Endothelial cell of umbilical vein (primary cell): Measurements from ENCODE around the gene PCTP. TPM values are rescaled to one million over a fixed set of nuclear protein-coding genes. Genes with fewer than 3 reads are reported as not detected.

Source experiments
- BruUV-seq: library from RNA; stranded (reverse); fragments of 400-500 nt; replicated peaks from 2 replicates; lab custom pipeline; 2021; lab: Mats Ljungman, UMichigan
- CTCF ChIA-PET: fragments of 300-600, 350-600 bp; sonication (Branson Sonifier 250); formaldehyde crosslinking; loops from one replicate; lab custom pipeline; 2021; ENCODE audit warnings: antibody characterized with exemption, inconsistent platforms; lab: Charles Lee
- POLR2A ChIA-PET: fragments of 300-600, 350-600 bp; sonication (Branson Sonifier 250); formaldehyde crosslinking; loops from one replicate; lab custom pipeline; 2021; ENCODE audit warnings: antibody characterized with exemption, inconsistent platforms; lab: Charles Lee
- DNase-seq: peaks from one replicate; pipeline ENCODE4 v3.0.0-alpha.2; 2011; ENCODE audit warnings: low read depth, low spot score
- FAIRE-seq: peaks from 2 replicates; lab custom pipeline; 2011; peaks lifted over from hg19 to GRCh38; lab: Jason Lieb, UNC
- H2AFZ ChIP-seq: 2 replicates; pipeline ENCODE4 v1.6.0; 2012; ENCODE audit warnings: low read depth, low read length, control low read depth, inconsistent platforms
- H3K27ac ChIP-seq: 2 replicates; pipeline ENCODE4 v1.5.1; 2011; ENCODE audit warnings: low read depth, mild to moderate bottlenecking, control low read depth, low read length, moderate library complexity; ENCODE audit not compliant: insufficient read depth
- H3K27me3 ChIP-seq, 2 experiments: 2 replicates each; pipeline versions ENCODE4 v1.6.0 to v1.6.1; 2011; ENCODE audit warnings: low read length in 2 of 2, mixed read lengths in 1 of 2; ENCODE audit not compliant: control insufficient read depth in 2 of 2, insufficient read depth in 2 of 2
- H3K36me3 ChIP-seq, 2 experiments: 2 replicates in 1 of 2; 3 replicates in 1 of 2; pipeline ENCODE4 v1.5.1; 2011; ENCODE audit warnings: low read length in 2 of 2, mild to moderate bottlenecking in 1 of 2, moderate library complexity in 1 of 2; ENCODE audit not compliant: control insufficient read depth in 2 of 2, insufficient read depth in 2 of 2; ENCODE audit errors: extremely low read depth in 1 of 2
- H3K4me1 ChIP-seq: 3 replicates; pipeline ENCODE4 v1.5.1; 2011; ENCODE audit warnings: mild to moderate bottlenecking, low read length; ENCODE audit not compliant: control insufficient read depth, insufficient read depth; ENCODE audit errors: extremely low read depth
- H3K4me2 ChIP-seq: 2 replicates; pipeline ENCODE4 v1.6.1; 2011; ENCODE audit warnings: low read length, control low read depth, mixed read lengths; ENCODE audit not compliant: insufficient read depth
- H3K4me3 ChIP-seq, 3 experiments: fragments of 200-600 bp in 1 of 3; sonication (generic), shearing (Covaris generic) in 1 of 3; replicated peaks in 1 of 3; 2 replicates each; pipeline ENCODE4 v1.5.1; 2011 to 2016; ENCODE audit warnings: control low read depth in 3 of 3, low read length in 3 of 3, mild to moderate bottlenecking in 2 of 3, inconsistent platforms in 1 of 3, low read depth in 1 of 3, moderate library complexity in 1 of 3; ENCODE audit not compliant: insufficient read depth in 1 of 3
- H3K79me2 ChIP-seq: 2 replicates; pipeline ENCODE4 v1.6.0; 2012; ENCODE audit warnings: low read length, inconsistent platforms; ENCODE audit not compliant: control insufficient read depth, insufficient read depth
- H3K9ac ChIP-seq: replicated peaks from 2 replicates; pipeline ENCODE3; 2011; ENCODE audit warnings: low read length, control low read depth; ENCODE audit not compliant: insufficient read depth; ENCODE audit errors: extremely low read depth
- H3K9me1 ChIP-seq: replicated peaks from 3 replicates; pipeline ENCODE4 v1.6.0; 2011; ENCODE audit warnings: mild to moderate bottlenecking, low read length; ENCODE audit not compliant: control insufficient read depth, insufficient read depth; ENCODE audit errors: extremely low read depth
- H3K9me3 ChIP-seq: replicated peaks from 2 replicates; pipeline ENCODE4 v1.5.1; 2012; ENCODE audit warnings: low read length, inconsistent platforms; ENCODE audit not compliant: control insufficient read depth, insufficient read depth
- H4K20me1 ChIP-seq: replicated peaks from 2 replicates; pipeline ENCODE3; 2011; ENCODE audit warnings: mild to moderate bottlenecking, low read length; ENCODE audit not compliant: control insufficient read depth, insufficient read depth; ENCODE audit errors: extremely low read depth
- EZH2 ChIP-seq: IDR thresholded peaks from 2 replicates; pipeline ENCODE4 v1.6.1; 2012; ENCODE audit warnings: borderline replicate concordance, low read depth, mild to moderate bottlenecking, moderate library complexity, low read length, inconsistent platforms; ENCODE audit not compliant: severe bottlenecking
- FOS ChIP-seq: IDR thresholded peaks from 2 replicates; pipeline ENCODE4 v1.6.1; 2011; ENCODE audit warnings: mild to moderate bottlenecking, low read length, moderate library complexity, borderline replicate concordance; ENCODE audit not compliant: insufficient read depth
- GATA2 ChIP-seq: IDR thresholded peaks from 2 replicates; pipeline ENCODE4 v1.7.0; 2011; ENCODE audit warnings: low read depth, mild to moderate bottlenecking, moderate library complexity, mixed read lengths, low read length; ENCODE audit not compliant: insufficient read length, insufficient read depth
- JUN ChIP-seq: IDR thresholded peaks from 2 replicates; pipeline ENCODE4 v1.6.1; 2011; ENCODE audit warnings: borderline replicate concordance, low read depth; ENCODE audit not compliant: insufficient read length, insufficient read depth
- MAX ChIP-seq: IDR thresholded peaks from 2 replicates; pipeline ENCODE4 v1.6.1; 2011; ENCODE audit not compliant: insufficient read depth, insufficient read length
- MYC ChIP-seq: IDR thresholded peaks from one replicate; pipeline ENCODE4 v1.6.1; 2011; ENCODE audit warnings: mild to moderate bottlenecking, low read depth, low read length
- POLR2A ChIP-seq: IDR thresholded peaks from 2 replicates; pipeline ENCODE4 v1.6.1; 2012; ENCODE audit warnings: low read depth, mild to moderate bottlenecking, control low read depth, low read length
- POLR2AphosphoS5 ChIP-seq: IDR thresholded peaks from 2 replicates; pipeline ENCODE4 v1.6.1; 2012; ENCODE audit warnings: low read depth, mild to moderate bottlenecking, control low read depth, low read length, moderate library complexity; ENCODE audit not compliant: insufficient read depth
- dilution Hi-C: fragments of 300-500 bp; cut with MboI; formaldehyde crosslinking; loops from one replicate; pipeline ENCODE4 v1.15.0; 2019; ENCODE audit warnings: low sequenced_read_pairs; ENCODE audit not compliant: extremely low pct_ligation_motif_present
- intact Hi-C: fragments of 100-400 bp; cut with micrococcal nuclease; formaldehyde crosslinking; loops from one replicate; pipeline ENCODE4 v1.10.0; 2022
- polyA plus RNA-seq, 4 experiments: library from polyadenylated mRNA; depleted of rRNA in 3 of 4; stranded (reverse) in 3 of 4; unstranded in 1 of 4; fragments of >200 nt; gene quantifications; 2 replicates each; pipeline versions ENCODE4 v1.2.1 to v1.2.3, GENCODE V29; 2011 to 2012; ENCODE audit warnings: missing spikeins in 1 of 4
- total RNA-seq: library from RNA; stranded (reverse); gene quantifications from 2 replicates; pipeline ENCODE4 v1.2.3, GENCODE V29; 2021
- TF ChIP-seq, protein P1 (sequence below), 2 donors: IDR thresholded peaks; 1 replicate in 1 of 2; 2 replicates in 1 of 2; pipeline ENCODE4 v1.5.1; 2011; ENCODE audit warnings: low read length in 2 of 2, mild to moderate bottlenecking in 2 of 2, moderate library complexity in 2 of 2, control low read depth in 1 of 2, inconsistent platforms in 1 of 2, low read depth in 1 of 2; ENCODE audit not compliant: insufficient read depth in 1 of 2; ENCODE audit errors: extremely low read depth in 1 of 2

Gene PCTP
- total and polyA plus RNA-seq, 2 donors (not counting 3 experiments of a cell fraction or from before 2014, with no cell fraction given) = 13.5 to 18.3 TPM

DNA sequence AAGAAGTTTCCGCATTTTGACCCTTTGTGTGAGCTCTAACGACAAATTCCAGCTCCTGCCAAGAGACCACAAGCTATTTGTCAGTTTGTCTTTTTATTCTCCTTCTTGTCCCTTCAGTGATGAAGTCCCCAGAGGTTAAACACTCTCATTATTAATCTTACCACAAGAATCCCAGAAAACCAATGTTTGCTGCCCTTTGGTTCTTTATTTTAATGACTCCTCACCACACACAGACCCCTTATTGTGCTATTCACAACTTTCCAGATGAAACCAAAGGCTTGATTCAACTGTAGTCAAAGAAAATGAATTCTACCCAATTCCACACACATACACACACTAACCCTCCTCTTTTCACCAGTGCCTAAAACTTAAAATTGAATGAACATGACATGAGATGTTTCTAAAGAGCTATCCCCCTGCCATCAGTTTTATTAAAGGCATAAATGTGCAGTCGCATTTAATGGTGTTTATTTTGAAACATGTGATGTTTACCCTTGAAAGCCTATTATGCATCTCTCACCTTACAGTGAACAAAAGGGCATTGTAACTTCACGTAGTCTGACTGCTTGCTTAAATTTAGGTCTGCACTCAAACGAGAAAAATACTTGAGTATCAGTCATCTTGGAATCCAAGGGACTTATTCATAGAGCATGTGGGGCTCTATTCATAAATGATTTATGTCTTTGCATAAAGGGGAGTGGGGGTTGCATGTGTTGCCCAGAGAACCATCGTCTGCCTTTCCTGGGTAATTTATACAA lies 44.1 kb downstream of the PCTP start:
- H3K9ac ChIP-seq = no peak overlapping the region
- no peaks in the 10 kb centered on the region for H3K79me2 ChIP-seq
- no peak overlapping the region for H2AFZ ChIP-seq
- DNase-seq (no peak), FAIRE-seq (no peak)
- no peaks in the 10 kb centered on the region for H3K9me3 ChIP-seq
- dilution Hi-C loops = no loop called here
- no peaks in the 10 kb centered on the region for H3K9me1 ChIP-seq
- no peaks in the 10 kb centered on the region for H4K20me1 ChIP-seq
- H3K27ac ChIP-seq = no peak overlapping the region
- H3K4me1 ChIP-seq = no peaks in the 10 kb centered on the region
- no peaks in the 10 kb centered on the region for H3K36me3 ChIP-seq
- POLR2A ChIA-PET = no interaction called here
- no peak overlapping the region for H3K4me3 ChIP-seq
- H3K4me2 ChIP-seq = no peak overlapping the region
- no peak for TF ChIP-seq MAX
- TF ChIP-seq POLR2A = no peak
- TF ChIP-seq MYC = no peak
- TF ChIP-seq EZH2 = no peak
- TF ChIP-seq FOS = no peak
- no peak for TF ChIP-seq GATA2
- TF ChIP-seq POLR2AphosphoS5 = no peak
- TF ChIP-seq JUN = no peak
- TF ChIP-seq, protein P1, sequence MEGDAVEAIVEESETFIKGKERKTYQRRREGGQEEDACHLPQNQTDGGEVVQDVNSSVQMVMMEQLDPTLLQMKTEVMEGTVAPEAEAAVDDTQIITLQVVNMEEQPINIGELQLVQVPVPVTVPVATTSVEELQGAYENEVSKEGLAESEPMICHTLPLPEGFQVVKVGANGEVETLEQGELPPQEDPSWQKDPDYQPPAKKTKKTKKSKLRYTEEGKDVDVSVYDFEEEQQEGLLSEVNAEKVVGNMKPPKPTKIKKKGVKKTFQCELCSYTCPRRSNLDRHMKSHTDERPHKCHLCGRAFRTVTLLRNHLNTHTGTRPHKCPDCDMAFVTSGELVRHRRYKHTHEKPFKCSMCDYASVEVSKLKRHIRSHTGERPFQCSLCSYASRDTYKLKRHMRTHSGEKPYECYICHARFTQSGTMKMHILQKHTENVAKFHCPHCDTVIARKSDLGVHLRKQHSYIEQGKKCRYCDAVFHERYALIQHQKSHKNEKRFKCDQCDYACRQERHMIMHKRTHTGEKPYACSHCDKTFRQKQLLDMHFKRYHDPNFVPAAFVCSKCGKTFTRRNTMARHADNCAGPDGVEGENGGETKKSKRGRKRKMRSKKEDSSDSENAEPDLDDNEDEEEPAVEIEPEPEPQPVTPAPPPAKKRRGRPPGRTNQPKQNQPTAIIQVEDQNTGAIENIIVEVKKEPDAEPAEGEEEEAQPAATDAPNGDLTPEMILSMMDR (IDR thresholded peaks at IDR 0.05; ENCODE audit: extremely low read depth in 1 of 2, insufficient read depth in 1 of 2, low read depth in 1 of 2, low read length in 2 of 2) = no peak
- BruUV-seq = no TSS peak
- CTCF ChIA-PET = no interaction called here
- intact Hi-C loops = no loop called here
- H3K27me3 ChIP-seq = peaks cover 0 to 4% of the 10 kb centered on the region in 2 experiments
